Stimulated activated CD4-positive, alpha-beta T cell treated with anti-CD3 and anti-CD28 coated beads, Interleukin-1b, Interleukin-23, amount 100 ng/mL, for 24 hours (primary cell): ENCODE data around the gene CARHSP1.
"Not testable (repeated sequence)": the region's sequence is repeated elsewhere in the genome, so short reads cannot be mapped to it uniquely, and the experiment has no call there.

Experiments used
- DNase-seq, 4 experiments: peaks; one replicate each; pipeline ENCODE4 v3.0.0-alpha.2; 2020; ENCODE audit warnings: low read depth in 4 of 4, low spot score in 1 of 4

Gene CARHSP1

GRCh38 chr16:8855972-8856371 lies 12.8 kb downstream of the CARHSP1 start:
- DNase-seq, result no peak

GRCh38 chr16:8855051-8855786 lies 13.6 kb downstream of the CARHSP1 start:
- no peak for DNase-seq

GRCh38 chr16:8854298-8854948 lies 14.4 kb downstream of the CARHSP1 start:
- DNase-seq, result no peak

GRCh38 chr16:8853611-8854010 lies 15.2 kb downstream of the CARHSP1 start:
- DNase-seq, result no peak

GRCh38 chr16:8853150-8853549 lies 15.7 kb downstream of the CARHSP1 start:
- no peak for DNase-seq

GRCh38 chr16:8852534-8852933 lies 16.3 kb downstream of the CARHSP1 start:
- DNase-seq, result no peak

GRCh38 chr16:8851761-8852403 lies 16.9 kb downstream of the CARHSP1 start:
- DNase-seq, result no peak

GRCh38 chr16:8850279-8850885 lies 18.4 kb downstream of the CARHSP1 start:
- DNase-seq, result no peak

GRCh38 chr16:8849411-8850011 lies 19.3 kb downstream of the CARHSP1 start:
- no peak for DNase-seq

GRCh38 chr16:8848939-8849391 lies 19.8 kb downstream of the CARHSP1 start:
- no peak for DNase-seq

GRCh38 chr16:8848231-8848938 lies 20.4 kb downstream of the CARHSP1 start:
- DNase-seq, result no peak

GRCh38 chr16:8847623-8848022 lies 21.2 kb downstream of the CARHSP1 start:
- no peak for DNase-seq

GRCh38 chr16:8847145-8847544 lies 21.7 kb downstream of the CARHSP1 start:
- no peak for DNase-seq

- DNase-seq, result no peak
Observed at GRCh38 chr16:8846401-8846932, 22.3 kb downstream of the CARHSP1 start.

- no peak for DNase-seq
Observed at GRCh38 chr16:8845699-8846298, 23.0 kb downstream of the CARHSP1 start.

- DNase-seq, result not testable (repeated sequence)
Observed at GRCh38 chr16:8843296-8843695, 25.5 kb downstream of the CARHSP1 start.

GRCh38 chr16:8842016-8842415 lies 26.8 kb downstream of the CARHSP1 start:
- not testable (repeated sequence) for DNase-seq

- not testable (repeated sequence) for DNase-seq
Observed at GRCh38 chr16:8837594-8837993, 31.2 kb downstream of the CARHSP1 start.

GRCh38 chr16:8836797-8837196 lies 32.0 kb downstream of the CARHSP1 start:
- not testable (repeated sequence) for DNase-seq

GRCh38 chr16:8832717-8833105 lies 36.1 kb downstream of the CARHSP1 start:
- no peak for DNase-seq
